ENCODE measurements around the gene MGAT4A. TPM values are rescaled to one million over a fixed set of nuclear protein-coding genes. Genes with fewer than 3 reads are reported as not detected.

Gene MGAT4A
- total RNA-seq, 4 donors from 2014 or later = 4.2 to 14.1 (median 12.2) TPM

DNA sequence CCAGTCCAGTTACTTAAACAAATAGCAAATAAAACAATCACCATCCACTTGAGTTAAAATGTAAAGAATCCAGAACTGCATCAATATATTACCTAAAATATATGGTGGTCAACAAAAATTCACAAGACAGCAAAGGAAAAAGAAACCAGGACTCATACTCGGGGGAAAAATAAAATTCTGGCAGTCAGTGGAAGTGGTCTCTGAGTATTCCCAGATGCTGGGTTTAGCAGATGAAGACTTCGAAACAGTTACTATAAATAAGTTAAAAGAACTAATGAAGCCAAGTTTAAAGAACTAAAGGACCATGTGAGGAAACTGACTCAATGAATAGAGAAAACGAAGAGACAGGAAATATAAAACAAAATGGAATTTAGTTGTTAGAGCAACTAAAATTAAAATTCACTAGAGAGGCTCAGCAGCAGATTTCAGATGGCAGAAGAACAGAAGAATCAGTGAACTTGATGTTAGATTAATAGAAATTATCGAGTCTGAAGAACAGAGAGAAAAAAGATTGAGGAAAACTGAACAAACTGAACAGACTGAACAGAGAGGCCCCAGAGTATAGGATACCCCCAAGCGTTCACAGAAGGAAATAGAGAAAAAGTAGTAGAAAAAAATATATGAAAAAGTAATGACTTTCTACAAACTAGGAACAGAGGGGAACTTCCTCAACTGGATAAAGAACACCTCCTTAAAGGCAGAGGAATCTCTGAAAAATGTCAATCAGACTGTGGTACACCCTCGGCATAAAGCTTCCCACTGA lies 27.9 kb downstream of the MGAT4A start:
- no peak overlapping the region for H3K4me3 ChIP-seq
- peak overlapping the region; percentile 36 to 84 (median 71) for H3K27ac ChIP-seq
- no peaks in the 10 kb centered on the region for H3K9me3 ChIP-seq
- intact Hi-C loops (cut with DNase I; ENCODE audit: low total_unique reads) = no loop called here
- peaks cover 31 to 35% of the 10 kb centered on the region in 2 donors for H3K4me1 ChIP-seq
- ATAC-seq = no peak
- no peaks in the 10 kb centered on the region for H3K36me3 ChIP-seq
- no peak for DNase-seq
- no peaks in the 10 kb centered on the region for H3K27me3 ChIP-seq
- in situ Hi-C loops (cut with MboI; ENCODE audit: low sequenced_read_pairs in 4 of 4) = no loop called here
- TF ChIP-seq, protein P1, sequence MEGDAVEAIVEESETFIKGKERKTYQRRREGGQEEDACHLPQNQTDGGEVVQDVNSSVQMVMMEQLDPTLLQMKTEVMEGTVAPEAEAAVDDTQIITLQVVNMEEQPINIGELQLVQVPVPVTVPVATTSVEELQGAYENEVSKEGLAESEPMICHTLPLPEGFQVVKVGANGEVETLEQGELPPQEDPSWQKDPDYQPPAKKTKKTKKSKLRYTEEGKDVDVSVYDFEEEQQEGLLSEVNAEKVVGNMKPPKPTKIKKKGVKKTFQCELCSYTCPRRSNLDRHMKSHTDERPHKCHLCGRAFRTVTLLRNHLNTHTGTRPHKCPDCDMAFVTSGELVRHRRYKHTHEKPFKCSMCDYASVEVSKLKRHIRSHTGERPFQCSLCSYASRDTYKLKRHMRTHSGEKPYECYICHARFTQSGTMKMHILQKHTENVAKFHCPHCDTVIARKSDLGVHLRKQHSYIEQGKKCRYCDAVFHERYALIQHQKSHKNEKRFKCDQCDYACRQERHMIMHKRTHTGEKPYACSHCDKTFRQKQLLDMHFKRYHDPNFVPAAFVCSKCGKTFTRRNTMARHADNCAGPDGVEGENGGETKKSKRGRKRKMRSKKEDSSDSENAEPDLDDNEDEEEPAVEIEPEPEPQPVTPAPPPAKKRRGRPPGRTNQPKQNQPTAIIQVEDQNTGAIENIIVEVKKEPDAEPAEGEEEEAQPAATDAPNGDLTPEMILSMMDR (IDR thresholded peaks at IDR 0.05 in 4 of 5, conservative IDR thresholded peaks at IDR 0.05 in 1 of 5) = no peak
- TF ChIP-seq POLR2A (IDR thresholded peaks at IDR 0.05) = no peak

DNA sequence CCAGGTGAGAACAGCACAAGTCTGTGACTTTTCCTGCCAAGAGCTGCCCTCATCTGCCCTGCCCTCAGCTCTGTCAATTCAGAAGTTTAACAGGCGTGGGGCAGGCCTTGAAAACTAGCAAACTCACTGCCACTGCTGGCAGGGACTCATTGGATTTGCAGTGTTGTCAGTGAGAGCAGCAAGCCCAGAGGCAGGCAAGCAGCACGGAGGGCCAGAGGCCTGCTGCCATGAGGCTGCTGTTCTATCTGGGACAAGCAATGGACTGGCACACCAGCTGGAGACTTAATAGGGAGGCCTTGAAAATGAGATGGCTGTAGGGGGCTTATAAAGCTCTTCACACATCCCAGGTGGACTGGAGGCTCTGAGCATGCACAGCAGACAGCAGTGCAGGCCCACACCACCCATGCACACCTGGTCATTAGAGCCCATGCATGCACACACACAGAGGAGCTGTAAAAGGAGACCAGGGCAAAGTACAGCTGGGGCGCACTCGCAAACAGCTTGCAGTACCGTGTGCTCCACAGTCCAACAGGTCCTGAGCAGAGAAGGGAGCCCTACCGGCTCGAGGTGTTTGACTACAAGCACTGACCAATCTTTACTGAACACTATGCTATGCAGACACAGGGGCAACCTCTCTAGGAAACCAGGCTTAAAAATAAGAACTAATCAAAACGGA lies 28.7 kb downstream of the MGAT4A start:
- intact Hi-C loops (cut with DNase I; ENCODE audit: low total_unique reads) (no loop called here), in situ Hi-C loops (cut with MboI; ENCODE audit: low sequenced_read_pairs in 4 of 4) (no loop called here)
- TF ChIP-seq POLR2A (IDR thresholded peaks at IDR 0.05) = no peak
- TF ChIP-seq, protein P1 (IDR thresholded peaks at IDR 0.05 in 4 of 5, conservative IDR thresholded peaks at IDR 0.05 in 1 of 5) = no peak
- Histone ChIP-seq H3K27ac (peak overlapping the region; percentile 58 to 84 (median 71)), H3K9me3 (no peaks in the 10 kb centered on the region), H3K36me3 (no peaks in the 10 kb centered on the region), H3K4me1 (peaks cover 31 to 35% of the 10 kb centered on the region in 2 donors), H3K4me3 (no peak overlapping the region), H3K27me3 (no peaks in the 10 kb centered on the region)
- DNase-seq (peak in 1 of 2 donors; percentile 66), ATAC-seq (peak; percentile 65 to 73)

DNA sequence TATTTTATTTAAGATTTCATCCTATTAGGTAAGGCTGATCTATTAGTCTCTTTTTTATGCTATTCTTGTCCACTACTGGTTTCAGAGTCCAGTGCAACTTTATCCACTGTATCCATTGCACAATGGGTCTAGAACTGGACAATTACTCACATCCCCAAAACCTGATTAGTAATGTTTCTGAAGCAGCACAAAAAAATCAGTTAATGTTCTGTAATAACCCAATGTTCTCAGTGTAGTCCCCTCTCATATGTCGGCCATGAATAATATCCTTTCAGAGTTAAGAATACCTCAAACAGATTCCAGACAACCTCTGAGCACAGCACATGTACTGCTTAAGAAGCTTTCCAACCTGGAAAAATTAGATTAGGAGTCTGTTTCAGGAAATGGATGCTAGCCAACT lies 29.7 kb downstream of the MGAT4A start:
- no peak for TF ChIP-seq POLR2A (IDR thresholded peaks at IDR 0.05)
- TF ChIP-seq, protein P1 (IDR thresholded peaks at IDR 0.05 in 4 of 5, conservative IDR thresholded peaks at IDR 0.05 in 1 of 5) = no peak
- Histone ChIP-seq H3K27ac (peak overlapping the region; percentile 58 to 84 (median 71)), H3K9me3 (no peaks in the 10 kb centered on the region), H3K36me3 (no peaks in the 10 kb centered on the region), H3K27me3 (no peaks in the 10 kb centered on the region), H3K4me3 (no peak overlapping the region), H3K4me1 (peaks cover 31 to 32% of the 10 kb centered on the region in 2 donors)
- intact Hi-C loops (cut with DNase I; ENCODE audit: low total_unique reads) (no loop called here), in situ Hi-C loops (cut with MboI; ENCODE audit: low sequenced_read_pairs in 4 of 4) (no loop called here)
- DNase-seq (no peak), ATAC-seq (peak; percentile 85 to 87)

DNA sequence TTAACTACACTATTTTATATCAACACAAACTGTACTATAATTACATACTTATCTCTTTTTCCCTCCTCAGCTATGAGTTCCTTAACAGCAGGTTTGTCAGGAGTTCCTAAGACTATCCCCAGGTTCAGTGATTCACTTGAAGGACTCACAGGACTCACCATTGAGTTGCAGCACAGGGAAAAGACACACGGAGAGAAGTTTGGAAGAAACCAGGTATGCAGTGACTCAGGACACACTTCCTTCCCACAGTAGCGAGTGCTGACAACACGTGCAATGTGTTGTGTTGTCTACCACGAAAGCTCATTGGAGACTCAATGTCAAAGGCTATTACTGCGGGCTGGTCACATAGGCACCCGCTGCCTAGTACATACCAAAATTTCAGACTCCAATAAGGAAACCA lies 32.0 kb downstream of the MGAT4A start:
- intact Hi-C loops (cut with DNase I; ENCODE audit: low total_unique reads) (no loop called here), in situ Hi-C loops (cut with MboI; ENCODE audit: low sequenced_read_pairs in 4 of 4) (no loop called here)
- DNase-seq = no peak
- no peak overlapping the region for H3K4me3 ChIP-seq
- ATAC-seq = no peak
- no peaks in the 10 kb centered on the region for H3K36me3 ChIP-seq
- no peaks in the 10 kb centered on the region for H3K9me3 ChIP-seq
- TF ChIP-seq, protein P1 (IDR thresholded peaks at IDR 0.05 in 4 of 5, conservative IDR thresholded peaks at IDR 0.05 in 1 of 5) = no peak
- TF ChIP-seq POLR2A (IDR thresholded peaks at IDR 0.05) = no peak
- no peaks in the 10 kb centered on the region for H3K27me3 ChIP-seq
- no peak overlapping the region for H3K27ac ChIP-seq
- H3K4me1 ChIP-seq = peaks cover 31 to 32% of the 10 kb centered on the region in 2 donors

All from gastrocnemius medialis (tissue), 4 donors.